Mesenchymal stem cell (in vitro differentiated cells and primary cell): ENCODE results near the gene NOC4L.
A peak's percentile ranks its signal among the peaks of the same experiment; 100 is the strongest.

Experiments
- DNase-seq: peaks from one replicate; pipeline ENCODE4 v3.0.0-alpha.2; 2013
- H2AFZ ChIP-seq: one replicate; pipeline ENCODE4 v1.6.1; 2013; ENCODE audit warnings: low read depth, mild to moderate bottlenecking, control low read depth, inconsistent platforms, low read length, moderate library complexity
- H2AK5ac ChIP-seq: 2 replicates; pipeline ENCODE4 v1.6.1; 2013; ENCODE audit warnings: low read length, moderate library complexity, mild to moderate bottlenecking, inconsistent platforms; ENCODE audit not compliant: severe bottlenecking
- H2BK120ac ChIP-seq: one replicate; pipeline ENCODE4 v1.6.1; 2013; ENCODE audit warnings: low read depth, mild to moderate bottlenecking, inconsistent platforms, low read length, moderate library complexity
- H2BK12ac ChIP-seq, 2 experiments: one replicate each; pipeline ENCODE4 v1.6.1; 2013; ENCODE audit warnings: inconsistent platforms in 2 of 2, low read length in 2 of 2, mild to moderate bottlenecking in 2 of 2, moderate library complexity in 2 of 2, control low read depth in 1 of 2
- H2BK15ac ChIP-seq: one replicate; pipeline ENCODE4 v1.6.1; 2013; ENCODE audit warnings: mild to moderate bottlenecking, low read depth, inconsistent platforms; ENCODE audit not compliant: poor library complexity, severe bottlenecking
- H2BK5ac ChIP-seq: 2 replicates; pipeline ENCODE4 v1.6.1; 2013; ENCODE audit warnings: low read depth, mild to moderate bottlenecking, low read length, control low read depth, inconsistent platforms; ENCODE audit not compliant: poor library complexity, severe bottlenecking
- H3K14ac ChIP-seq, 2 experiments: one replicate each; pipeline ENCODE4 v1.6.1; 2013; ENCODE audit warnings: inconsistent platforms in 2 of 2, low read length in 2 of 2, control low read depth in 1 of 2, mild to moderate bottlenecking in 1 of 2, moderate library complexity in 1 of 2
- H3K18ac ChIP-seq, 2 experiments: one replicate each; pipeline ENCODE4 v1.6.1; 2013; ENCODE audit warnings: inconsistent platforms in 2 of 2, low read length in 2 of 2, control low read depth in 1 of 2, low read depth in 1 of 2, mild to moderate bottlenecking in 1 of 2
- H3K23ac ChIP-seq, 2 experiments: one replicate each; pipeline ENCODE4 v1.6.1; 2013; ENCODE audit warnings: inconsistent platforms in 2 of 2, low read length in 2 of 2, mild to moderate bottlenecking in 2 of 2, moderate library complexity in 2 of 2, control low read depth in 1 of 2
- H3K27ac ChIP-seq: 2 replicates; pipeline ENCODE4 v1.5.1; 2013; ENCODE audit warnings: mild to moderate bottlenecking, moderate library complexity, low read length, control low read depth, inconsistent platforms; ENCODE audit not compliant: poor library complexity, severe bottlenecking
- H3K27me3 ChIP-seq, 2 experiments: 2 replicates each; pipeline versions ENCODE4 v1.6.1 to v1.7.0; 2013; ENCODE audit warnings: low read length in 2 of 2, mild to moderate bottlenecking in 2 of 2, moderate library complexity in 2 of 2, control low read depth in 1 of 2, inconsistent platforms in 1 of 2; ENCODE audit not compliant: control insufficient read depth in 1 of 2, insufficient read depth in 1 of 2
- H3K36me3 ChIP-seq, 2 experiments: 2 replicates each; pipeline versions ENCODE4 v1.6.1 to v1.7.0; 2013; ENCODE audit warnings: low read length in 2 of 2, control low read depth in 1 of 2, inconsistent platforms in 1 of 2, low read depth in 1 of 2, mild to moderate bottlenecking in 1 of 2; ENCODE audit not compliant: insufficient read depth in 2 of 2, control insufficient read depth in 1 of 2
- H3K4ac ChIP-seq, 2 experiments: one replicate each; pipeline ENCODE4 v1.6.1; 2013; ENCODE audit warnings: inconsistent platforms in 2 of 2, low read length in 2 of 2, mild to moderate bottlenecking in 2 of 2, moderate library complexity in 2 of 2, control low read depth in 1 of 2, low read depth in 1 of 2
- H3K4me1 ChIP-seq: 2 replicates; pipeline ENCODE4 v1.6.1; 2013; ENCODE audit warnings: low read depth, low read length, control low read depth; ENCODE audit not compliant: control insufficient read depth, insufficient read depth
- H3K4me2 ChIP-seq: 2 replicates; pipeline ENCODE4 v1.6.1; 2013; ENCODE audit warnings: low read length, mild to moderate bottlenecking, inconsistent platforms; ENCODE audit not compliant: poor library complexity, severe bottlenecking
- H3K4me3 ChIP-seq, 2 experiments: 2 replicates each; pipeline versions ENCODE4 v1.5.1 to v1.7.0; 2013; ENCODE audit warnings: low read length in 2 of 2, mild to moderate bottlenecking in 2 of 2, control low read depth in 1 of 2, low read depth in 1 of 2; ENCODE audit not compliant: insufficient read depth in 1 of 2
- H3K79me1 ChIP-seq: replicated peaks from 2 replicates; pipeline ENCODE4 v1.6.1; 2013; ENCODE audit warnings: mild to moderate bottlenecking, control low read depth, low read length, inconsistent platforms; ENCODE audit not compliant: poor library complexity, severe bottlenecking
- H3K9ac ChIP-seq: 2 replicates; pipeline ENCODE4 v1.7.0; 2013; ENCODE audit warnings: mild to moderate bottlenecking, low read length, moderate library complexity
- H3K9me3 ChIP-seq: 2 replicates; pipeline ENCODE4 v1.7.0; 2013; ENCODE audit warnings: mild to moderate bottlenecking, low read length; ENCODE audit not compliant: control insufficient read depth
- H4K8ac ChIP-seq: one replicate; pipeline ENCODE4 v1.6.1; 2013; ENCODE audit warnings: inconsistent platforms, mild to moderate bottlenecking, low read length, moderate library complexity
- H4K91ac ChIP-seq: one replicate; pipeline ENCODE4 v1.6.1; 2013; ENCODE audit warnings: mild to moderate bottlenecking, low read length, inconsistent platforms
- WGBS: methylation state at CpG from one replicate; pipeline ENCODE4 v1.1.7; 2013; ENCODE audit warnings: mixed read lengths; 5-methylcytosine and 5-hydroxymethylcytosine counted together

Gene NOC4L

GRCh38 chr12:132188451-132188901 lies 44.2 kb downstream of the NOC4L start:
- Histone ChIP-seq H4K8ac (no peak overlapping the region), H3K27me3 (peaks cover 13 to 68% of the 10 kb centered on the region in 2 experiments), H3K27ac (no peak overlapping the region), H3K4me3 (no peak overlapping the region), H2BK12ac (no peak overlapping the region), H2BK5ac (no peak overlapping the region), H2AFZ (no peak overlapping the region), H2BK15ac (no peak overlapping the region), H3K23ac (no peak overlapping the region), H3K14ac (no peak overlapping the region), H3K36me3 (no peaks in the 10 kb centered on the region), H3K79me1 (no peaks in the 10 kb centered on the region), H2AK5ac (no peak overlapping the region), H4K91ac (no peak overlapping the region), H2BK120ac (no peak overlapping the region), H3K9me3 (peaks cover 5% of the 10 kb centered on the region), H3K4ac (no peak overlapping the region), H3K18ac (no peak overlapping the region), H3K4me1 (peaks cover 12% of the 10 kb centered on the region), H3K4me2 (no peak overlapping the region), H3K9ac (no peak overlapping the region)
- DNase-seq: no peak
- WGBS: 79% methylated on average over 20 of the region's 21 CpGs

GRCh38 chr12:132188916-132189325 lies 44.7 kb downstream of the NOC4L start:
- WGBS: 53% methylated on average over 16 of the region's 20 CpGs
- H2BK15ac ChIP-seq: no peak overlapping the region

GRCh38 chr12:132189378-132190011 lies 45.2 kb downstream of the NOC4L start:
- peak overlapping the region; percentile 72 to 94 for H3K18ac ChIP-seq
- H4K91ac ChIP-seq: peak overlapping the region; percentile 25
- no peak overlapping the region for H2BK5ac ChIP-seq
- peak overlapping the region; percentile 70 for H2AFZ ChIP-seq
- peak overlapping the region in 1 of 2 experiments; percentile 84 for H3K23ac ChIP-seq
- H3K79me1 ChIP-seq: no peaks in the 10 kb centered on the region
- H2BK120ac ChIP-seq: no peak overlapping the region
- peak overlapping the region; percentile 84 for H4K8ac ChIP-seq
- H2BK15ac ChIP-seq: no peak overlapping the region
- WGBS: 36% methylated on average over 65 of the region's 69 CpGs
- H3K9me3 ChIP-seq: peaks cover 15% of the 10 kb centered on the region
- H3K4me3 ChIP-seq: peak overlapping the region; percentile 50 to 80
- no peaks in the 10 kb centered on the region for H3K36me3 ChIP-seq
- DNase-seq: peak; percentile 89
- H3K27me3 ChIP-seq: peaks cover 13 to 61% of the 10 kb centered on the region in 2 experiments
- peaks cover 12% of the 10 kb centered on the region for H3K4me1 ChIP-seq
- peak overlapping the region in 1 of 2 experiments; percentile 57 for H3K4ac ChIP-seq
- H3K14ac ChIP-seq: no peak overlapping the region
- peak overlapping the region in 1 of 2 experiments; percentile 29 for H2BK12ac ChIP-seq
- H2AK5ac ChIP-seq: no peak overlapping the region
- peak overlapping the region; percentile 49 for H3K4me2 ChIP-seq
- peak overlapping the region; percentile 80 for H3K9ac ChIP-seq
- no peak overlapping the region for H3K27ac ChIP-seq

More at GRCh38 chr12:132188916-132189325, 44.7 kb downstream of the NOC4L start:
- Histone ChIP-seq H4K91ac (peak overlapping the region; percentile 25), H3K27ac (no peak overlapping the region), H3K18ac (peak overlapping the region; percentile 52 to 94), H3K14ac (no peak overlapping the region), H2BK5ac (no peak overlapping the region), H3K23ac (no peak overlapping the region), H3K9me3 (peaks cover 10% of the 10 kb centered on the region), H3K27me3 (peaks cover 13 to 64% of the 10 kb centered on the region in 2 experiments), H3K4me1 (peaks cover 12% of the 10 kb centered on the region), H2AK5ac (no peak overlapping the region), H2AFZ (peak overlapping the region; percentile 29), H2BK120ac (no peak overlapping the region), H3K4me3 (peak overlapping the region; percentile 50 to 80), H4K8ac (no peak overlapping the region), H3K79me1 (no peaks in the 10 kb centered on the region), H3K4ac (no peak overlapping the region), H2BK12ac (peak overlapping the region in 1 of 2 experiments; percentile 29), H3K4me2 (peak overlapping the region; percentile 49), H3K36me3 (no peaks in the 10 kb centered on the region), H3K9ac (peak overlapping the region; percentile 63)
- DNase-seq: no peak

GRCh38 chr12:132190012-132190755 lies 45.9 kb downstream of the NOC4L start:
- H2BK15ac ChIP-seq: peak overlapping the region; percentile 40
- no peak overlapping the region for H2BK120ac ChIP-seq
- H3K18ac ChIP-seq: peak overlapping the region; percentile 44 to 72
- H2AFZ ChIP-seq: peak overlapping the region; percentile 70
- peak overlapping the region; percentile 21 for H4K91ac ChIP-seq
- peaks cover 13 to 58% of the 10 kb centered on the region in 2 experiments for H3K27me3 ChIP-seq
- no peak overlapping the region for H2BK12ac ChIP-seq
- no peak overlapping the region for H2AK5ac ChIP-seq
- H3K36me3 ChIP-seq: no peaks in the 10 kb centered on the region
- no peak overlapping the region for H3K14ac ChIP-seq
- H3K4me2 ChIP-seq: peak overlapping the region; percentile 7
- H2BK5ac ChIP-seq: no peak overlapping the region
- no peak for DNase-seq
- peak overlapping the region; percentile 41 for H4K8ac ChIP-seq
- peak overlapping the region; percentile 26 to 80 for H3K4me3 ChIP-seq
- no peak overlapping the region for H3K23ac ChIP-seq
- H3K27ac ChIP-seq: no peak overlapping the region
- peaks cover 16% of the 10 kb centered on the region for H3K9me3 ChIP-seq
- H3K9ac ChIP-seq: peak overlapping the region; percentile 80
- H3K79me1 ChIP-seq: no peaks in the 10 kb centered on the region
- H3K4ac ChIP-seq: peak overlapping the region in 1 of 2 experiments; percentile 39
- WGBS: 66% methylated on average over 58 of the region's 59 CpGs
- H3K4me1 ChIP-seq: peaks cover 12% of the 10 kb centered on the region
